GM12873 (cell line): Measurements from ENCODE around the gene ZIC5.

Experiments used
- CTCF ChIP-seq: IDR thresholded peaks from 2 replicates; pipeline ENCODE4 v1.5.1; 2012; ENCODE audit warnings: low read depth, mild to moderate bottlenecking, moderate library complexity, low read length, control low read depth; ENCODE audit not compliant: insufficient read depth; ENCODE audit errors: missing control alignments

Gene ZIC5

GRCh38 chr13:99966064-99966805 lies 5.3 kb downstream of the ZIC5 start:
- TF ChIP-seq CTCF = no peak

GRCh38 chr13:99965329-99966000 lies 6.1 kb downstream of the ZIC5 start:
- no peak for TF ChIP-seq CTCF

GRCh38 chr13:99963816-99964339 lies 7.7 kb downstream of the ZIC5 start:
- TF ChIP-seq CTCF = no peak

GRCh38 chr13:99962242-99962641 lies 9.3 kb downstream of the ZIC5 start:
- TF ChIP-seq CTCF = no peak

GRCh38 chr13:99961636-99962035 lies 9.9 kb downstream of the ZIC5 start:
- TF ChIP-seq CTCF = no peak

GRCh38 chr13:99960663-99961311 lies 10.8 kb downstream of the ZIC5 start:
- no peak for TF ChIP-seq CTCF
